Astrocyte of the cerebellum (primary cell): ENCODE measurements around the gene TAF1D.
"Not testable (repeated sequence)": the region's sequence is repeated elsewhere in the genome, so short reads cannot be mapped to it uniquely, and the experiment has no call there.

ENCODE experiments used
- DNase-seq: peaks from one replicate; pipeline ENCODE4 v3.0.0-alpha.2; 2011; ENCODE audit warnings: low read depth
- H3K4me3 ChIP-seq: 2 replicates; pipeline ENCODE4 v1.5.1; 2011; ENCODE audit warnings: mild to moderate bottlenecking, low read depth, low read length, moderate library complexity
- CTCF ChIP-seq: IDR thresholded peaks from 2 replicates; pipeline ENCODE4 v1.5.1; 2012; ENCODE audit warnings: low read length, low read depth, moderate library complexity, mild to moderate bottlenecking; ENCODE audit errors: missing control alignments
- in situ Hi-C: cut with HindIII; loops from 2 replicates; pipeline ENCODE4 v1.10.0; 2017; ENCODE audit warnings: low sequenced_read_pairs

TAF1D gene

GRCh38 chr11:93761910-93762309, 20.6 kb upstream of the TAF1D start:
- TF ChIP-seq CTCF: no peak
- H3K4me3 ChIP-seq: no peak overlapping the region

GRCh38 chr11:93759123-93759522, 17.8 kb upstream of the TAF1D start:
- DNase-seq, H3K4me3 ChIP-seq, in situ Hi-C loops: not testable (repeated sequence)

More at GRCh38 chr11:93761910-93762309, 20.6 kb upstream of the TAF1D start:
- in situ Hi-C loops: no loop called here
- DNase-seq: no peak

GRCh38 chr11:93757924-93758865, 16.9 kb upstream of the TAF1D start:
- H3K4me3 ChIP-seq: no peak overlapping the region
- TF ChIP-seq CTCF: no peak
- in situ Hi-C loops: no loop called here
- no peak for DNase-seq

- no peak for TF ChIP-seq CTCF
- in situ Hi-C loops: no loop called here
- H3K4me3 ChIP-seq: no peak overlapping the region
- DNase-seq: no peak
Observed at GRCh38 chr11:93757301-93757700, 16.0 kb upstream of the TAF1D start.

- in situ Hi-C loops: no loop called here
- no peak for DNase-seq
- H3K4me3 ChIP-seq: no peak overlapping the region
- no peak for TF ChIP-seq CTCF
Observed at GRCh38 chr11:93756748-93757147, 15.5 kb upstream of the TAF1D start.

- no peak for TF ChIP-seq CTCF
- no peak for DNase-seq
- no peak overlapping the region for H3K4me3 ChIP-seq
- in situ Hi-C loops: no loop called here
Observed at GRCh38 chr11:93753241-93753640, 11.9 kb upstream of the TAF1D start.

GRCh38 chr11:93751001-93751400, 9.7 kb upstream of the TAF1D start:
- TF ChIP-seq CTCF: no peak
- no peak for DNase-seq
- H3K4me3 ChIP-seq: no peak overlapping the region
- in situ Hi-C loops: no loop called here
